ENCODE measurements around the gene RAD51AP1.

RAD51AP1 gene

DNA sequence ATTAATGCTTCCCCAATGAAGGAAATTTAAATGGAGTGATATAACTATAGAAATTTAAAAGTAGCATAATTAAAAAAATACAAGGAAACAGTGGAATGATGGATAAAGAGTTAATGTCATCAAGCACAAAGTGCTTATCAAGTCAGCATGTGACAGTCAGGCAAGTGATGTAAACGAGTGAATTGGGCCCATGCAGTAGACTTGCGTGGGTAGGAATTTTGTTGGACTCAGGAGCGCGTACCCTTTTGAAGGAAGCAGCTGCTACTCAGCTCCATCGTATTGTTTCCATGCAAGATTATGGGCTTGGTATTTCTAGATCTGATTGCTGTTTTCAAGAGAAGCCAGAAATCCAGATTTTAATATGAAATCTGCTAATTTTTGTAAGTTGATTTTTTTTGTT lies 18.9 kb downstream of the RAD51AP1 start:
- peaks cover 78% of the 10 kb centered on the region; the same call in 1 of the 2 replicates for H3K36me3 ChIP-seq (ENCODE audit: insufficient read depth, low read length)
- no peaks in the 10 kb centered on the region for H3K27me3 ChIP-seq (ENCODE audit: insufficient read depth, low read length, poor library complexity, severe bottlenecking)

DNA sequence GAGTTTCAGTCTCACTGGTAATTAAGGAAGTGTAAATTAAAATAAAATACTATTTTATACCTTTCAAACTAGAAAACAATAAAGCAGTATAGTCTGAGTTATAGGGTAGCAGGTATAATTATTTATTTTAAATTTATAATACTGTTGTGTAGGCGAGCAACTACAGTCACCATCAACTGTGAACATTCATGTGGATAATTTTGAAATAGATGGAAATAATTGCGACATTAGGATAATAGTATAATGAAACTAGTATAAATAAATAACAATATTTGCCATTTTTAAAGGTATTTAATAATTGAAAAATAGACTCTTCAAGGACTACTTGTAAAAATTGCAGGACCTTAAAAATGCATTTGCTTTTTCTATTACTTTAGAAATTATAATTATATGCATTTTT lies 19.5 kb downstream of the RAD51AP1 start:
- Histone ChIP-seq H4K20me1 (ENCODE audit: insufficient read depth, low read length, poor library complexity, severe bottlenecking) (no peaks in the 10 kb centered on the region), H3K36me3 (ENCODE audit: insufficient read depth, low read length) (peaks cover 72% of the 10 kb centered on the region; the same call in 1 of the 2 replicates), H3K4me1 (ENCODE audit: insufficient read depth, low read length, poor library complexity, severe bottlenecking) (no peaks in the 10 kb centered on the region), H3K9ac (ENCODE audit: low read depth, low read length, poor library complexity, severe bottlenecking) (no peak overlapping the region), H3F3A (ENCODE audit: low read depth) (no peaks in the 10 kb centered on the region; the same call in 1 of the 2 replicates), H2AFZ (ENCODE audit: low read length) (no peak overlapping the region), H3K9me2 (replicated peaks; ENCODE audit: low read depth, low read length) (no peaks in the 10 kb centered on the region), H3K4me2 (ENCODE audit: low read depth, low read length, poor library complexity, severe bottlenecking) (no peak overlapping the region), H3K79me2 (ENCODE audit: insufficient read depth, low read length) (no peaks in the 10 kb centered on the region), H3K4me3 (ENCODE audit: low read length, poor library complexity, severe bottlenecking) (no peak overlapping the region), H3K27me3 (ENCODE audit: insufficient read depth, low read length, poor library complexity, severe bottlenecking) (no peaks in the 10 kb centered on the region), H3K9me3 (ENCODE audit: insufficient read depth, low read depth, low read length) (no peaks in the 10 kb centered on the region)
- TF ChIP-seq, protein P1, sequence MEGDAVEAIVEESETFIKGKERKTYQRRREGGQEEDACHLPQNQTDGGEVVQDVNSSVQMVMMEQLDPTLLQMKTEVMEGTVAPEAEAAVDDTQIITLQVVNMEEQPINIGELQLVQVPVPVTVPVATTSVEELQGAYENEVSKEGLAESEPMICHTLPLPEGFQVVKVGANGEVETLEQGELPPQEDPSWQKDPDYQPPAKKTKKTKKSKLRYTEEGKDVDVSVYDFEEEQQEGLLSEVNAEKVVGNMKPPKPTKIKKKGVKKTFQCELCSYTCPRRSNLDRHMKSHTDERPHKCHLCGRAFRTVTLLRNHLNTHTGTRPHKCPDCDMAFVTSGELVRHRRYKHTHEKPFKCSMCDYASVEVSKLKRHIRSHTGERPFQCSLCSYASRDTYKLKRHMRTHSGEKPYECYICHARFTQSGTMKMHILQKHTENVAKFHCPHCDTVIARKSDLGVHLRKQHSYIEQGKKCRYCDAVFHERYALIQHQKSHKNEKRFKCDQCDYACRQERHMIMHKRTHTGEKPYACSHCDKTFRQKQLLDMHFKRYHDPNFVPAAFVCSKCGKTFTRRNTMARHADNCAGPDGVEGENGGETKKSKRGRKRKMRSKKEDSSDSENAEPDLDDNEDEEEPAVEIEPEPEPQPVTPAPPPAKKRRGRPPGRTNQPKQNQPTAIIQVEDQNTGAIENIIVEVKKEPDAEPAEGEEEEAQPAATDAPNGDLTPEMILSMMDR (conservative IDR thresholded peaks at IDR 0.05; ENCODE audit: low read length) = no peak
- no peak for TF ChIP-seq EZH2phosphoT487 (IDR thresholded peaks at IDR 0.05; ENCODE audit: borderline replicate concordance)

More for the DNA sequence above, 18.9 kb downstream of the RAD51AP1 start:
- no peak overlapping the region for H3K9ac ChIP-seq (ENCODE audit: low read depth, low read length, poor library complexity, severe bottlenecking)
- TF ChIP-seq, protein P1 (conservative IDR thresholded peaks at IDR 0.05; ENCODE audit: low read length) = no peak
- TF ChIP-seq EZH2phosphoT487 (IDR thresholded peaks at IDR 0.05; ENCODE audit: borderline replicate concordance) = no peak
- no peaks in the 10 kb centered on the region for H3K79me2 ChIP-seq (ENCODE audit: insufficient read depth, low read length)
- H3K4me2 ChIP-seq (ENCODE audit: low read depth, low read length, poor library complexity, severe bottlenecking) = no peak overlapping the region
- H3K9me3 ChIP-seq (ENCODE audit: insufficient read depth, low read depth, low read length) = no peaks in the 10 kb centered on the region
- H3F3A ChIP-seq (ENCODE audit: low read depth) = no peaks in the 10 kb centered on the region; the same call in 1 of the 2 replicates
- no peaks in the 10 kb centered on the region for H3K4me1 ChIP-seq (ENCODE audit: insufficient read depth, low read length, poor library complexity, severe bottlenecking)
- H2AFZ ChIP-seq (ENCODE audit: low read length) = no peak overlapping the region
- H4K20me1 ChIP-seq (ENCODE audit: insufficient read depth, low read length, poor library complexity, severe bottlenecking) = no peaks in the 10 kb centered on the region
- H3K4me3 ChIP-seq (ENCODE audit: low read length, poor library complexity, severe bottlenecking) = no peak overlapping the region
- no peaks in the 10 kb centered on the region for H3K9me2 ChIP-seq (replicated peaks; ENCODE audit: low read depth, low read length)

DNA sequence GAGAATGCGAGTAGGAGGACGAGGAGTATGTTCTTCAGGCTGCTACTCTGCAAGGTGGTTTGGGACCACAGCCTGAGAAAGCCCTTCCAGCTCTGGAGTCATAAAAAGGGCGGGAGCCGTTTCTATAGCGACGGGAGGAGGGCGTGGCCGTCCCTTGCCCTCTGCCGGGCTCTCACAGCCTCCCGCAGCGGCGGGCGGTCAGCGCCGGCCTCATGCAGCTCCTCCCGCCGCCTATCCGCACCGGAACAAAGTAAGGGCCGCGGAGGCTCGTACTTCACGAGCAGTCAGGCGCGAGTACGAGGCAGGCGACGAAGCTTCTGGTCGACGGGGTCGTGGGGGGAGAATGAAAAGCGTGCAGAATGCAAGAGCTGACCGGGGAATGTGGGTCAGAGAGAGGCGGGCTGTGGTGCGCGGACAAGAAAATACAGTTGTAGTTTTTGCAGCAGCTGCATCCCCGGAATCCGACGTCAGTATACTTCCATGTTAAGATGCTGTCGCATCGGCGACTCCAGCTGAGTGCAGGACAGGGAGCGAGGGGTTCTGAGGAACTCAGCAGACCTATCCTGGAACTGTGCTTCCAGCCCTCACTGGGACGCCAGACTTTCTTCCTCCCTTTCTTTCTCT lies 23.5 kb downstream of the RAD51AP1 start, which contains the start of gene DYRK4:
DYRK4 (plus strand) TSS at position 175 of the 624 bp plus-strand sequence; CDS start at position 213, 38 bp downstream.
- H2AFZ ChIP-seq (ENCODE audit: low read length) = no peak within 1 kb of the TSS
- H3K4me3 ChIP-seq (ENCODE audit: low read length, poor library complexity, severe bottlenecking) = no peak within 1 kb of the TSS
- H4K20me1 ChIP-seq (ENCODE audit: insufficient read depth, low read length, poor library complexity, severe bottlenecking) = no peaks in the 10 kb centered on the region
- no peaks in the 10 kb centered on the region for H3K9me2 ChIP-seq (replicated peaks; ENCODE audit: low read depth, low read length)
- H3K36me3 ChIP-seq (ENCODE audit: insufficient read depth, low read length) = peaks cover 33% of the 10 kb centered on the region; the same call in 1 of the 2 replicates
- TF ChIP-seq, protein P1 (conservative IDR thresholded peaks at IDR 0.05; ENCODE audit: low read length) = no peak
- no peak for TF ChIP-seq EZH2phosphoT487 (IDR thresholded peaks at IDR 0.05; ENCODE audit: borderline replicate concordance)
- H3K27me3 ChIP-seq (ENCODE audit: insufficient read depth, low read length, poor library complexity, severe bottlenecking) = no peaks in the 10 kb centered on the region
- H3K79me2 ChIP-seq (ENCODE audit: insufficient read depth, low read length) = no peaks in the 10 kb centered on the region
- H3K4me2 ChIP-seq (ENCODE audit: low read depth, low read length, poor library complexity, severe bottlenecking) = no peak within 1 kb of the TSS
- H3K4me1 ChIP-seq (ENCODE audit: insufficient read depth, low read length, poor library complexity, severe bottlenecking) = peaks cover 3% of the 10 kb centered on the region
- H3F3A ChIP-seq (ENCODE audit: low read depth) = no peaks in the 10 kb centered on the region; the same call in 1 of the 2 replicates
- H3K9ac ChIP-seq (ENCODE audit: low read depth, low read length, poor library complexity, severe bottlenecking) = no peak within 1 kb of the TSS
- no peaks in the 10 kb centered on the region for H3K9me3 ChIP-seq (ENCODE audit: insufficient read depth, low read depth, low read length)
